K562 (cell line): ENCODE measurements around the gene PLPP4. TPM values are rescaled to one million over a fixed set of nuclear protein-coding genes. Genes with fewer than 3 reads are reported as not detected.

Experiments used
- ATAC-seq: fragments of 200-7000 bp; cut with Tn5 transposase; 3 replicates; pipeline ENCODE4 v1.9.1; 2020; ENCODE audit warnings: moderate library complexity
- BruUV-seq: library from RNA; stranded (reverse); fragments of 400-500 nt; replicated peaks from 2 replicates; lab custom pipeline; 2021; lab: Mats Ljungman, UMichigan
- CTCF ChIA-PET: fragments of 300-600 bp; formaldehyde crosslinking; extraction: SDS; loops from one replicate; lab custom pipeline; 2021; ENCODE audit warnings: low intra/inter-chr PET ratio; lab: Yijun Ruan, JAX
- POLR2A ChIA-PET: fragments of 300-600, 350-650 bp; sonication (Branson Sonifier 250); formaldehyde crosslinking; extraction: SDS; loops from one replicate; lab custom pipeline; 2021; ENCODE audit warnings: antibody characterized with exemption, inconsistent platforms; lab: Yijun Ruan, JAX
- DNase-seq, 4 experiments: peaks; one replicate each; pipeline versions ENCODE4 v3.0.0 to v3.0.0-alpha.2; 2011 to 2018; ENCODE audit warnings: low spot score in 3 of 4, mixed read lengths in 3 of 4; ENCODE audit errors: extremely low read depth in 1 of 4
- FAIRE-seq: peaks from 2 replicates; lab custom pipeline; 2011; peaks lifted over from hg19 to GRCh38; lab: Jason Lieb, UNC
- H2AFZ ChIP-seq: 2 replicates; pipeline ENCODE4 v1.6.0; 2011; ENCODE audit warnings: low read depth, low read length, control low read depth, inconsistent platforms
- H3K27ac ChIP-seq: fragments of 200-600 bp; 3 replicates; pipeline ENCODE4 v1.8.0; 2011; ENCODE audit warnings: low read depth, mild to moderate bottlenecking, control low read depth, inconsistent platforms, low read length, moderate library complexity, mixed read lengths; ENCODE audit errors: extremely low read depth
- H3K27me3 ChIP-seq, 2 experiments: fragments of 300-600 bp in 1 of 2; 2 replicates in 1 of 2; 3 replicates in 1 of 2; pipeline versions ENCODE4 v1.6.0 to v1.8.0; 2011; ENCODE audit warnings: inconsistent platforms in 2 of 2, low read length in 2 of 2, mild to moderate bottlenecking in 1 of 2, mixed read lengths in 1 of 2, moderate library complexity in 1 of 2; ENCODE audit not compliant: control insufficient read depth in 2 of 2, insufficient read depth in 2 of 2
- H3K36me3 ChIP-seq: fragments of 300-600 bp; 3 replicates; pipeline ENCODE4 v1.8.0; 2011; ENCODE audit warnings: mild to moderate bottlenecking, low read length, inconsistent platforms; ENCODE audit not compliant: control insufficient read depth, insufficient read depth
- H3K4me1 ChIP-seq, 2 experiments: fragments of 200-600 bp in 1 of 2; replicated peaks in 1 of 2; 2 replicates in 1 of 2; 3 replicates in 1 of 2; pipeline versions ENCODE4 v1.5.1 to v1.8.0; 2011; ENCODE audit warnings: inconsistent platforms in 2 of 2, low read length in 2 of 2, mild to moderate bottlenecking in 1 of 2, mixed read lengths in 1 of 2, moderate library complexity in 1 of 2; ENCODE audit not compliant: control insufficient read depth in 2 of 2, insufficient read depth in 2 of 2
- H3K4me2 ChIP-seq: 2 replicates; pipeline ENCODE4 v1.6.1; 2011; ENCODE audit warnings: low read length, control low read depth, inconsistent platforms, mixed read lengths; ENCODE audit not compliant: insufficient read depth
- H3K4me3 ChIP-seq: fragments of 200-600 bp; sonication (generic), shearing (Covaris generic); 2 replicates; pipeline ENCODE4 v1.5.1; 2016; ENCODE audit warnings: control low read depth, inconsistent platforms
- H3K79me2 ChIP-seq: fragments of 200-600 bp; 3 replicates; pipeline ENCODE4 v1.8.0; 2011; ENCODE audit warnings: low read length, inconsistent platforms; ENCODE audit not compliant: control insufficient read depth, insufficient read depth
- H3K9ac ChIP-seq, 2 experiments: 2 replicates each; pipeline versions ENCODE4 v1.6.0 to v1.6.1; 2011; ENCODE audit warnings: low read depth in 2 of 2, low read length in 2 of 2, control low read depth in 1 of 2, inconsistent platforms in 1 of 2, mild to moderate bottlenecking in 1 of 2, mixed read lengths in 1 of 2; ENCODE audit not compliant: insufficient read depth in 1 of 2
- H3K9me1 ChIP-seq: one replicate; pipeline ENCODE4 v1.6.0; 2011; ENCODE audit warnings: inconsistent platforms, mild to moderate bottlenecking, low read length, moderate library complexity; ENCODE audit not compliant: control insufficient read depth, insufficient read depth
- H3K9me3 ChIP-seq: replicated peaks from 2 replicates; pipeline ENCODE4 v1.5.1; 2011; ENCODE audit warnings: low read depth, low read length, inconsistent platforms; ENCODE audit not compliant: control insufficient read depth, insufficient read depth
- H4K20me1 ChIP-seq: replicated peaks from 2 replicates; pipeline ENCODE4 v1.6.1; 2011; ENCODE audit warnings: low read length, inconsistent platforms, mixed read lengths; ENCODE audit not compliant: control insufficient read depth, insufficient read depth
- BDP1 ChIP-seq: IDR thresholded peaks from 3 replicates; pipeline ENCODE4 v1.6.1; 2011; ENCODE audit not compliant: insufficient read length, insufficient read depth
- HLTF ChIP-seq: fragments of 450-650 bp; IDR thresholded peaks from 2 replicates; pipeline ENCODE4 v1.6.1; 2016
- HMG20A ChIP-seq: fragments of 450-650 bp; formaldehyde crosslinking; conservative IDR thresholded peaks from 2 replicates; pipeline ENCODE4 v1.4.0; 2020; ENCODE audit warnings: mild to moderate bottlenecking, mixed read lengths
- HNRNPH1 ChIP-seq: fragments of 200-400 bp; formaldehyde crosslinking; optimal IDR thresholded peaks from 2 replicates; pipeline ENCODE3; 2017; ENCODE audit warnings: low read depth, mild to moderate bottlenecking, low read length, moderate library complexity
- IFI16 ChIP-seq: fragments of 250-450 bp; sonication (Bioruptor Pico); IDR thresholded peaks from 2 replicates; pipeline ENCODE4 v2.1.2; 2022; ENCODE audit warnings: mild to moderate bottlenecking, inconsistent platforms
- MEIS2 ChIP-seq: fragments of 450-650 bp; IDR thresholded peaks from 2 replicates; pipeline ENCODE4 v1.6.1; 2014; ENCODE audit warnings: mild to moderate bottlenecking; ENCODE audit not compliant: partially characterized antibody
- MTA2 ChIP-seq: fragments of 450-650 bp; IDR thresholded peaks from 2 replicates; pipeline ENCODE4 v1.6.1; 2016; ENCODE audit warnings: low read depth
- RBM22 ChIP-seq: fragments of 200-400 bp; formaldehyde crosslinking; IDR thresholded peaks from 2 replicates; pipeline ENCODE4 v1.6.1; 2018; ENCODE audit warnings: low read length, low read depth; ENCODE audit not compliant: poor library complexity, severe bottlenecking
- RFX5 ChIP-seq: IDR thresholded peaks from 2 replicates; pipeline ENCODE4 v1.6.1; 2011; ENCODE audit warnings: low read depth, mild to moderate bottlenecking, improper control_type of control experiment, low read length
- SAFB2 ChIP-seq: fragments of 200-400 bp; formaldehyde crosslinking; IDR thresholded peaks from 2 replicates; pipeline ENCODE4 v1.6.1; 2018; ENCODE audit warnings: borderline replicate concordance, low read length, low read depth, moderate library complexity; ENCODE audit not compliant: severe bottlenecking
- STAT5B ChIP-seq: fragments of 250-450 bp; sonication (Bioruptor Pico); IDR thresholded peaks from 2 replicates; pipeline ENCODE4 v1.8.0; 2021; ENCODE audit warnings: mild to moderate bottlenecking, inconsistent platforms
- ZNF124 ChIP-seq: sonication (generic); formaldehyde crosslinking; IDR thresholded peaks from 2 replicates; pipeline ENCODE4 v1.8.1; 2022; ENCODE audit warnings: missing genetic modification reagents
- ZNF507 ChIP-seq: conservative IDR thresholded peaks from 2 replicates; pipeline ENCODE4 v1.6.1; 2017; ENCODE audit warnings: missing genetic modification characterization, missing compliant biosample characterization
- WGBS: fragments of 100-300 bp; shearing (Covaris generic); methylation state at CpG from one replicate; pipeline ENCODE4 v1.1.6; 2016; ENCODE audit warnings: low coverage, mixed read lengths; ENCODE audit not compliant: insufficient coverage; ENCODE audit errors: missing lambda C conversion rate; 5-methylcytosine and 5-hydroxymethylcytosine counted together
- in situ Hi-C: fragments of 300-500 bp; cut with MboI; formaldehyde crosslinking; loops from 4 replicates; pipeline ENCODE4 v1.15.0; 2018; ENCODE audit warnings: inconsistent platforms, mixed read lengths
- intact Hi-C: fragments of 100-400 bp; cut with micrococcal nuclease; formaldehyde crosslinking; loops from 2 replicates; pipeline ENCODE4 v1.14.2; 2022
- polyA plus RNA-seq, 8 experiments: library from polyadenylated mRNA; depleted of rRNA in 4 of 8; stranded (reverse) in 5 of 8; unstranded in 3 of 8; fragments of >200 nt; fragmentation: Nextera tagmentation in 2 of 8; fragmentation: Illumina TruSeq in 1 of 8; extraction: Ambion mirVana in 2 of 8; extraction: Trizol in 1 of 8; gene quantifications; 2 replicates each; pipeline versions ENCODE4 v1.2.1 to v1.2.3, GENCODE V29; 2011 to 2014; ENCODE audit warnings: inconsistent platforms in 1 of 8, missing spikeins in 1 of 8
- total RNA-seq, 7 experiments: library from RNA; depleted of rRNA in 6 of 7; stranded (reverse); fragments of >200 nt in 6 of 7; fragmentation: Illumina TruSeq in 2 of 7; extraction: Trizol in 2 of 7; gene quantifications; 2 replicates each; pipeline versions ENCODE4 v1.2.1 to v1.2.3, GENCODE V29; 2011 to 2021; ENCODE audit warnings: low replicate concordance in 1 of 7
- TF ChIP-seq, protein P1 (sequence below): sonication (generic); formaldehyde crosslinking; IDR thresholded peaks from 2 replicates; pipeline ENCODE4 v1.9.0; 2022; ENCODE audit warnings: mild to moderate bottlenecking, missing genetic modification reagents
- TF ChIP-seq, protein P2 (sequence below): fragments of 250-450 bp; sonication (Bioruptor Pico); IDR thresholded peaks from 2 replicates; pipeline ENCODE4 v1.5.0; 2022; ENCODE audit warnings: mild to moderate bottlenecking

PLPP4 gene
- total and polyA plus RNA-seq, 9 of the 15 experiments (the other 6 are each of a cell fraction or from before 2014, with no cell fraction given) = 0.08 TPM; not detected in 8

- no peak for TF ChIP-seq HNRNPH1
- no peak for TF ChIP-seq MEIS2
- TF ChIP-seq, all 486 proteins: peak for 0
Observed at GRCh38 chr10:120516426-120516825, 59.4 kb downstream of the PLPP4 start.

DNA sequence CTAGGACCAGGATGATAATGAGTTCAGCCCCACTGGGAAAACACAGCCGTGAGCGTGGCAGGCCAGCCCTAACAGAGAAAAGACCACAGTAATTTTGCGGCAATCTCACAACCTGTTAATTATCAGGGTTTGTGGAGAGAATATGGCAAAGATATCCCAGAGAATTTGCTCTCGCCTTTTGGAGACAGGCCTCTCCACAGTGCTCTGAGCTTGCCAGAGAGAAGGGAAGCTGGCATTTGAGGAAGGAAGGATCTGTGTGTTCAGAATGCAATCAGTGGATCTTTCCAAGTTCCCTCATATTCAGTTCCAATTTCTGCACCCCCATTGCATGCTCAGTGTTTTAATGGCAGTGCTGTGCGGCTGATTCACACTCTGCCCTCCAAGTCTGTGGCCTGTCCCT, 60.2 kb downstream of the PLPP4 start:
- no peaks in the 10 kb centered on the region for H3K9me3 ChIP-seq
- H3K9me1 ChIP-seq = peaks cover 2% of the 10 kb centered on the region
- no peak overlapping the region for H3K27ac ChIP-seq
- no peak overlapping the region for H3K9ac ChIP-seq
- TF ChIP-seq HMG20A = no peak
- no peak for TF ChIP-seq HLTF
- TF ChIP-seq ZNF507 = no peak
- no peak for TF ChIP-seq MTA2
- no peak for TF ChIP-seq STAT5B (CRISPR knock-in tag)
- TF ChIP-seq IFI16 (CRISPR knock-in tag) = no peak
- no peak for TF ChIP-seq RBM22
- no peak for TF ChIP-seq RFX5
- TF ChIP-seq BDP1 = no peak
- TF ChIP-seq, protein P1, sequence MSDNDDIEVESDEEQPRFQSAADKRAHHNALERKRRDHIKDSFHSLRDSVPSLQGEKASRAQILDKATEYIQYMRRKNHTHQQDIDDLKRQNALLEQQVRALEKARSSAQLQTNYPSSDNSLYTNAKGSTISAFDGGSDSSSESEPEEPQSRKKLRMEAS (CRISPR knock-in tag) = no peak
- TF ChIP-seq, protein P2, sequence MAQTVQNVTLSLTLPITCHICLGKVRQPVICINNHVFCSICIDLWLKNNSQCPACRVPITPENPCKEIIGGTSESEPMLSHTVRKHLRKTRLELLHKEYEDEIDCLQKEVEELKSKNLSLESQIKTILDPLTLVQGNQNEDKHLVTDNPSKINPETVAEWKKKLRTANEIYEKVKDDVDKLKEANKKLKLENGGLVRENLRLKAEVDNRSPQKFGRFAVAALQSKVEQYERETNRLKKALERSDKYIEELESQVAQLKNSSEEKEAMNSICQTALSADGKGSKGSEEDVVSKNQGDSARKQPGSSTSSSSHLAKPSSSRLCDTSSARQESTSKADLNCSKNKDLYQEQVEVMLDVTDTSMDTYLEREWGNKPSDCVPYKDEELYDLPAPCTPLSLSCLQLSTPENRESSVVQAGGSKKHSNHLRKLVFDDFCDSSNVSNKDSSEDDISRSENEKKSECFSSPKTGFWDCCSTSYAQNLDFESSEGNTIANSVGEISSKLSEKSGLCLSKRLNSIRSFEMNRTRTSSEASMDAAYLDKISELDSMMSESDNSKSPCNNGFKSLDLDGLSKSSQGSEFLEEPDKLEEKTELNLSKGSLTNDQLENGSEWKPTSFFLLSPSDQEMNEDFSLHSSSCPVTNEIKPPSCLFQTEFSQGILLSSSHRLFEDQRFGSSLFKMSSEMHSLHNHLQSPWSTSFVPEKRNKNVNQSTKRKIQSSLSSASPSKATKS (CRISPR knock-in tag) = no peak
- no peak for TF ChIP-seq ZNF124 (CRISPR knock-in tag)
- no peak for TF ChIP-seq SAFB2
- H3K4me3 ChIP-seq = no peak overlapping the region
- WGBS = 3% methylated on average over 5 of the region's 5 CpGs
- H3K79me2 ChIP-seq = no peaks in the 10 kb centered on the region
- DNase-seq = no peak
- POLR2A ChIA-PET = no interaction called here
- no peaks in the 10 kb centered on the region for H3K36me3 ChIP-seq
- no peaks in the 10 kb centered on the region for H3K4me1 ChIP-seq
- intact Hi-C loops (no loop called here), in situ Hi-C loops (no loop called here)
- ATAC-seq = no peak
- H2AFZ ChIP-seq = no peak overlapping the region
- H4K20me1 ChIP-seq = no peaks in the 10 kb centered on the region
- CTCF ChIA-PET = no interaction called here
- no peak for FAIRE-seq
- no TSS peak for BruUV-seq
- no peaks in the 10 kb centered on the region; a peak in 1 of 5 replicates for H3K27me3 ChIP-seq
- H3K4me2 ChIP-seq = no peak overlapping the region

More at GRCh38 chr10:120516426-120516825, 59.4 kb downstream of the PLPP4 start:
- Histone ChIP-seq H2AFZ (no peak overlapping the region), H3K4me2 (no peak overlapping the region), H3K27me3 (no peaks in the 10 kb centered on the region), H4K20me1 (no peaks in the 10 kb centered on the region), H3K27ac (no peak overlapping the region), H3K36me3 (no peaks in the 10 kb centered on the region), H3K4me1 (no peaks in the 10 kb centered on the region), H3K9ac (no peak overlapping the region), H3K9me3 (no peaks in the 10 kb centered on the region), H3K9me1 (peaks cover 2% of the 10 kb centered on the region), H3K4me3 (no peak overlapping the region), H3K79me2 (no peaks in the 10 kb centered on the region)
- in situ Hi-C loops (no loop called here), intact Hi-C loops (no loop called here)
- no TSS peak for BruUV-seq
- ChIA-PET POLR2A (no interaction called here), CTCF (no interaction called here)
- FAIRE-seq = no peak
- ATAC-seq = no peak
- whole genome bisulfite sequencing = 0% methylated on average over 4 of the region's 4 CpGs
- no peak for DNase-seq
